CD8-positive, alpha-beta memory T cell (primary cell): ENCODE results near the gene KLHL35. TPM values are rescaled to one million over a fixed set of nuclear protein-coding genes. Genes with fewer than 3 reads are reported as not detected.
A peak's percentile ranks its signal among the peaks of the same experiment; 100 is the strongest.

Experiments used
- CTCF ChIA-PET: fragments of 350-600 bp; sonication (Branson Sonifier 250); formaldehyde crosslinking; loops from one replicate; lab custom pipeline; 2021; ENCODE audit warnings: antibody characterized with exemption; lab: Charles Lee
- POLR2A ChIA-PET: fragments of 350-600 bp; sonication (Branson Sonifier 250); formaldehyde crosslinking; loops from one replicate; lab custom pipeline; 2021; ENCODE audit warnings: antibody characterized with exemption; lab: Charles Lee
- DNase-seq, 5 donors: peaks; one replicate each; pipeline versions ENCODE4 v3.0.0 to v3.0.0-alpha.2; 2020 to 2022; ENCODE audit warnings: mixed read lengths in 1 of 5
- H3K27ac ChIP-seq: one replicate; pipeline ENCODE4 v1.7.0; 2013; ENCODE audit warnings: low read depth, mild to moderate bottlenecking, low read length, moderate library complexity
- H3K27me3 ChIP-seq: 2 replicates; pipeline ENCODE4 v1.7.0; 2013; ENCODE audit warnings: low read length, mild to moderate bottlenecking; ENCODE audit not compliant: insufficient read depth, poor library complexity, severe bottlenecking
- H3K36me3 ChIP-seq: 2 replicates; pipeline ENCODE4 v1.7.0; 2013; ENCODE audit warnings: mild to moderate bottlenecking, low read length, moderate library complexity; ENCODE audit not compliant: insufficient read depth
- H3K4me1 ChIP-seq: 2 replicates; pipeline ENCODE4 v1.7.0; 2013; ENCODE audit warnings: mild to moderate bottlenecking, low read length, moderate library complexity; ENCODE audit not compliant: insufficient read depth
- H3K4me3 ChIP-seq: 2 replicates; pipeline ENCODE4 v1.7.0; 2013; ENCODE audit warnings: mild to moderate bottlenecking, low read length
- H3K9me3 ChIP-seq: 2 replicates; pipeline ENCODE4 v1.7.0; 2013; ENCODE audit warnings: mild to moderate bottlenecking, low read length
- H3K27ac Mint-ChIP-seq, 8 donors: one replicate each; pipeline ENCODE4 v1.8.0; 2020 to 2021; ENCODE audit warnings: mixed read lengths in 8 of 8, mild to moderate bottlenecking in 6 of 8, inconsistent platforms in 3 of 8, moderate library complexity in 3 of 8
- H3K27me3 Mint-ChIP-seq, 2 donors: one replicate each; pipeline ENCODE4 v1.8.0; 2020 to 2021; ENCODE audit warnings: mixed read lengths in 2 of 2, mild to moderate bottlenecking in 1 of 2, moderate library complexity in 1 of 2
- H3K36me3 Mint-ChIP-seq, 3 donors: one replicate each; pipeline ENCODE4 v1.8.0; 2020 to 2021; ENCODE audit warnings: mixed read lengths in 3 of 3, inconsistent platforms in 1 of 3, mild to moderate bottlenecking in 1 of 3
- H3K4me1 Mint-ChIP-seq, 3 donors: one replicate each; pipeline ENCODE4 v1.8.0; 2020 to 2021; ENCODE audit warnings: mixed read lengths in 3 of 3, inconsistent platforms in 1 of 3, mild to moderate bottlenecking in 1 of 3
- H3K4me3 Mint-ChIP-seq, 7 donors: one replicate each; pipeline ENCODE4 v1.8.0; 2020 to 2021; ENCODE audit warnings: mixed read lengths in 7 of 7, mild to moderate bottlenecking in 6 of 7, moderate library complexity in 4 of 7, inconsistent platforms in 2 of 7
- H3K9me3 Mint-ChIP-seq, 5 donors: one replicate each; pipeline ENCODE4 v1.8.0; 2020 to 2022; ENCODE audit warnings: mixed read lengths in 5 of 5, mild to moderate bottlenecking in 3 of 5, moderate library complexity in 2 of 5, inconsistent platforms in 1 of 5
- polyA plus RNA-seq: library from polyadenylated mRNA; unstranded; fragments of 300-500 nt; fragmentation: Illumina TruSeq; gene quantifications from one replicate; pipeline ENCODE4 v1.2.3, GENCODE V29; 2021
- total RNA-seq, 2 experiments: library from RNA; stranded (reverse); gene quantifications; one replicate each; pipeline ENCODE4 v1.2.3, GENCODE V29; 2021

The KLHL35 gene
- total and polyA plus RNA-seq, 3 experiments from 2014 or later: 0.37 to 0.83 (median 0.44) TPM

GRCh38 chr11:75435571-75435925, 2.5 kb upstream of the KLHL35 start:
- H3K4me3 ChIP-seq: no peak overlapping the region
- no peaks in the 10 kb centered on the region for H3K4me1 ChIP-seq
- H3K9me3 ChIP-seq: no peaks in the 10 kb centered on the region
- Mint-ChIP-seq H3K9me3 (no peaks in the 10 kb centered on the region), H3K36me3 (peaks cover 0 to 12% (median 8%) of the 10 kb centered on the region in 3 donors), H3K27me3 (peaks cover 18 to 32% of the 10 kb centered on the region in 2 donors), H3K4me3 (no peak overlapping the region), H3K27ac (no peak overlapping the region), H3K4me1 (peaks cover 7 to 8% (median 7%) of the 10 kb centered on the region in 3 donors)
- H3K27ac ChIP-seq: no peak overlapping the region
- ChIA-PET CTCF (interaction anchor here (1.9 to 2.8 kb wide), 2 partner anchors 10 to 156 kb away, joined by 5 to 10 read pairs; no protein-coding TSS in a partner anchor), POLR2A (no interaction called here)
- H3K36me3 ChIP-seq: no peaks in the 10 kb centered on the region
- peaks cover 12% of the 10 kb centered on the region for H3K27me3 ChIP-seq
- DNase-seq: no peak

DNA sequence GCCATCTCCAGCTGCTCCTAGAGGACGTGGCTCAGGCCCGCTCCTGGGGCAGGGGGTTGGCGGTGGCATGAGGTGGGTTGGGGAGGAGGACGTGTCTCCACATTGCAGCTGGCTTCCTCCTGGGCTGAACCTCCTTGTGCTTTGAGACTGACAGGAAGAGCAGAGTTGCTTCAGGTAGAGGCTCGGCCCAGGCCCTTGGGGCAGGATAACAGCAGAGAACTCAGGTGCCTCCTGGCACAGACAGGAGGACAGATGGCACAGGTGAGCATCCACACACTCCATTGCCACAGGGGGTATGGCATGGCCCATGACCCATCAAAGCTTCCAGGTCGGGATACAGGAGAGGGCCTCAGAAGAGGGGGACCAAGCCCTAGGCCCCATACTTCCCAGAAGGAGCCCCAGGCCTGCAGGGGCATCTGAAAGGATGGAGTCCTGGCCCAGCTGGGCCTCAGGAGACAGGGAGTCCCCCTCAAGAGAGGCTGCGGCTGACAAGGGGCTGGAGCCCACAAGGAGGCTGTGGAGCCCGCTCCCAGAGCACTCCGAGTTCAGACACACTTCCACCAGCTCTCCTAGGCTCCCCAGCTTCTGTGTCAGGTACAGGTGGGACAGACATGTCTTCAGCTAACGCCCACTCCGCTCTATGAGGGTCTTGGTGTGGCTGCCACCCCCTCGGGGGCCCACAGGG, 2.0 kb upstream of the KLHL35 start:
- Mint-ChIP-seq H3K4me3 (no peak overlapping the region), H3K9me3 (no peaks in the 10 kb centered on the region), H3K27ac (no peak overlapping the region), H3K27me3 (peaks cover 18 to 33% of the 10 kb centered on the region in 2 donors), H3K36me3 (peaks cover 0 to 12% (median 8%) of the 10 kb centered on the region in 3 donors), H3K4me1 (peaks cover 8 to 10% (median 9%) of the 10 kb centered on the region in 3 donors)
- Histone ChIP-seq H3K4me3 (no peak overlapping the region), H3K36me3 (no peaks in the 10 kb centered on the region), H3K27me3 (peaks cover 13% of the 10 kb centered on the region), H3K27ac (no peak overlapping the region), H3K4me1 (no peaks in the 10 kb centered on the region), H3K9me3 (no peaks in the 10 kb centered on the region)
- CTCF ChIA-PET: interaction anchor here (0.9 to 2.8 kb wide), 3 partner anchors 10 to 155 kb away, joined by 3 to 10 read pairs (median 5); no protein-coding TSS in a partner anchor
- DNase-seq: no peak
- POLR2A ChIA-PET: no interaction called here

GRCh38 chr11:75434051-75434450, 1.0 kb upstream of the KLHL35 start:
- CTCF ChIA-PET: interaction anchor here (0.9 to 2.8 kb wide), 3 partner anchors 11 to 99 kb away, joined by 3 to 10 read pairs (median 3); no protein-coding TSS in a partner anchor
- peaks cover 12 to 15% (median 14%) of the 10 kb centered on the region in 3 donors for H3K4me1 Mint-ChIP-seq

GRCh38 chr11:75433443-75433842, 440 bp upstream of the KLHL35 start:
- DNase-seq: no peak
- H3K27ac ChIP-seq: no peak overlapping the region
- Mint-ChIP-seq H3K4me3 (peak overlapping the region in 3 of 7 donors; percentile 21 to 32 (median 29)), H3K4me1 (peaks cover 17 to 21% (median 18%) of the 10 kb centered on the region in 3 donors), H3K27me3 (peaks cover 26 to 44% of the 10 kb centered on the region in 2 donors), H3K36me3 (peaks cover 0 to 10% (median 5%) of the 10 kb centered on the region in 3 donors), H3K27ac (no peak overlapping the region), H3K9me3 (peaks cover 0 to 4% (median 0%) of the 10 kb centered on the region in 5 donors)
- peaks cover 5% of the 10 kb centered on the region for H3K4me1 ChIP-seq
- no peaks in the 10 kb centered on the region for H3K9me3 ChIP-seq
- H3K27me3 ChIP-seq: peaks cover 13% of the 10 kb centered on the region
- no peak overlapping the region for H3K4me3 ChIP-seq
- ChIA-PET CTCF (interaction anchor here (1.1 to 1.6 kb wide), 2 partner anchors 31 to 100 kb away, joined by 3 to 4 read pairs; no protein-coding TSS in a partner anchor), POLR2A (no interaction called here)
- H3K36me3 ChIP-seq: no peaks in the 10 kb centered on the region

More at GRCh38 chr11:75434051-75434450, 1.0 kb upstream of the KLHL35 start:
- H3K9me3 Mint-ChIP-seq: peaks cover 0 to 4% (median 0%) of the 10 kb centered on the region in 5 donors
- no peak overlapping the region for H3K27ac Mint-ChIP-seq
- DNase-seq: no peak
- no peaks in the 10 kb centered on the region for H3K9me3 ChIP-seq
- peaks cover 13% of the 10 kb centered on the region for H3K27me3 ChIP-seq
- POLR2A ChIA-PET: no interaction called here
- H3K36me3 Mint-ChIP-seq: peaks cover 0 to 10% (median 5%) of the 10 kb centered on the region in 3 donors
- no peaks in the 10 kb centered on the region for H3K36me3 ChIP-seq
- no peak overlapping the region for H3K4me3 Mint-ChIP-seq
- H3K4me3 ChIP-seq: no peak overlapping the region
- H3K4me1 ChIP-seq: peaks cover 5% of the 10 kb centered on the region
- no peak overlapping the region for H3K27ac ChIP-seq
- peaks cover 23 to 38% of the 10 kb centered on the region in 2 donors for H3K27me3 Mint-ChIP-seq

GRCh38 chr11:75431533-75432525, 1.2 kb downstream of the KLHL35 start:
- Mint-ChIP-seq H3K27ac (peak overlapping the region in 1 of 8 donors; percentile 79), H3K27me3 (peaks cover 29 to 47% of the 10 kb centered on the region in 2 donors), H3K4me1 (peaks cover 18 to 27% (median 23%) of the 10 kb centered on the region in 3 donors), H3K36me3 (peaks cover 0 to 9% (median 4%) of the 10 kb centered on the region in 3 donors), H3K4me3 (peak overlapping the region in 6 of 7 donors; percentile 32 to 84 (median 68)), H3K9me3 (peaks cover 0 to 4% (median 0%) of the 10 kb centered on the region in 5 donors)
- H3K27ac ChIP-seq: no peak overlapping the region
- H3K4me3 ChIP-seq: no peak overlapping the region
- H3K27me3 ChIP-seq: peaks cover 13% of the 10 kb centered on the region
- H3K4me1 ChIP-seq: peaks cover 5% of the 10 kb centered on the region
- ChIA-PET POLR2A (no interaction called here), CTCF (interaction anchor here (1.1 to 1.6 kb wide), 3 partner anchors 12 to 29 kb away, joined by 3 to 4 read pairs (median 4); no protein-coding TSS in a partner anchor)
- no peaks in the 10 kb centered on the region for H3K9me3 ChIP-seq
- no peaks in the 10 kb centered on the region for H3K36me3 ChIP-seq
- DNase-seq: no peak

- Histone ChIP-seq H3K4me1 (peaks cover 5% of the 10 kb centered on the region), H3K9me3 (no peaks in the 10 kb centered on the region), H3K36me3 (no peaks in the 10 kb centered on the region), H3K4me3 (peak overlapping the region; percentile 54), H3K27ac (no peak overlapping the region), H3K27me3 (peaks cover 13% of the 10 kb centered on the region)
- H3K36me3 Mint-ChIP-seq: peaks cover 0 to 4% (median 4%) of the 10 kb centered on the region in 3 donors
- ChIA-PET CTCF (interaction anchor here (1.1 to 1.9 kb wide), 5 partner anchors 13 to 93 kb away, joined by 3 to 12 read pairs (median 4); no protein-coding TSS in a partner anchor), POLR2A (interaction anchor here (1.9 kb wide), 1 partner anchor 155 kb away, joined by 5 read pairs; no protein-coding TSS in a partner anchor)
- peak in 1 of 5 donors; percentile 31 for DNase-seq
- peaks cover 0 to 4% (median 0%) of the 10 kb centered on the region in 5 donors for H3K9me3 Mint-ChIP-seq
- H3K27me3 Mint-ChIP-seq: peaks cover 27 to 47% of the 10 kb centered on the region in 2 donors
- H3K4me3 Mint-ChIP-seq: peak overlapping the region; percentile 79 to 92 (median 83)
- H3K4me1 Mint-ChIP-seq: peaks cover 18 to 27% (median 23%) of the 10 kb centered on the region in 3 donors
- peak overlapping the region in 5 of 8 donors; percentile 22 to 85 (median 72) for H3K27ac Mint-ChIP-seq
Observed at GRCh38 chr11:75430714-75431532, 2.1 kb downstream of the KLHL35 start.
